ENCODE measurements around the gene GRIK4. TPM values are rescaled to one million over a fixed set of nuclear protein-coding genes. Genes with fewer than 3 reads are reported as not detected.

GRIK4 gene
- total RNA-seq, 2 experiments from 2014 or later = 0.06 TPM; not detected in 1

GRCh38 chr11:120645639-120646038 is 134.1 kb downstream of the GRIK4 start:
- no TSS peak for BruUV-seq (replicated peaks)

DNA sequence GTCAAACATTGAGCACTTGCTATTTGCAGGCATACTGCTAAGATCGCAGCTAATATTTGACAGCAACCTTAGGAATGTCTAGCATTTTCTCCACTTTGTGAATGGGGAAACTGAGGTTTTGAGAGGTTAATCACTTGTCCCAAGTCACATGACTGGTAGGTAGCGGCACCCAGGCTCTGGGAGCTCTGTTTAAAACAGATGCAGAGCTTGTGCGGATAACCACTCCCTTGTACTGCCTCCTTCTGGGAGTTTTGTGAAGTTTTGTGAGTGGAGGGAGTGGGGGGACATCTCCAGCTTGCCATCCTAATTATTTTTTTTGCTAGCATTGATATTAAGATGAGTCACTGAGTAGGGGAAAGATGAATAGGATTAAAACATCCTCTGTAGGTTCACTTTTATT is 134.7 kb downstream of the GRIK4 start:
- no peaks in the 10 kb centered on the region for H3K9me3 ChIP-seq (ENCODE audit: low read length)
- intact Hi-C loops (cut with micrococcal nuclease; ENCODE audit: unreplicated experiment) = no loop called here
- no peaks in the 10 kb centered on the region for H4K20me1 ChIP-seq (ENCODE audit: insufficient read depth, low read length)
- no peak overlapping the region for H3K4me2 ChIP-seq (ENCODE audit: low read length)
- no peak overlapping the region for H3K27ac ChIP-seq (ENCODE audit: low read depth, low read length, poor library complexity, severe bottlenecking)
- no peaks in the 10 kb centered on the region for H3K4me1 ChIP-seq (ENCODE audit: insufficient read depth, low read length, poor library complexity, severe bottlenecking)
- ChIA-PET CTCF (ENCODE audit: unreplicated experiment) (no interaction called here), POLR2A (no interaction called here)
- TF ChIP-seq, protein P1, sequence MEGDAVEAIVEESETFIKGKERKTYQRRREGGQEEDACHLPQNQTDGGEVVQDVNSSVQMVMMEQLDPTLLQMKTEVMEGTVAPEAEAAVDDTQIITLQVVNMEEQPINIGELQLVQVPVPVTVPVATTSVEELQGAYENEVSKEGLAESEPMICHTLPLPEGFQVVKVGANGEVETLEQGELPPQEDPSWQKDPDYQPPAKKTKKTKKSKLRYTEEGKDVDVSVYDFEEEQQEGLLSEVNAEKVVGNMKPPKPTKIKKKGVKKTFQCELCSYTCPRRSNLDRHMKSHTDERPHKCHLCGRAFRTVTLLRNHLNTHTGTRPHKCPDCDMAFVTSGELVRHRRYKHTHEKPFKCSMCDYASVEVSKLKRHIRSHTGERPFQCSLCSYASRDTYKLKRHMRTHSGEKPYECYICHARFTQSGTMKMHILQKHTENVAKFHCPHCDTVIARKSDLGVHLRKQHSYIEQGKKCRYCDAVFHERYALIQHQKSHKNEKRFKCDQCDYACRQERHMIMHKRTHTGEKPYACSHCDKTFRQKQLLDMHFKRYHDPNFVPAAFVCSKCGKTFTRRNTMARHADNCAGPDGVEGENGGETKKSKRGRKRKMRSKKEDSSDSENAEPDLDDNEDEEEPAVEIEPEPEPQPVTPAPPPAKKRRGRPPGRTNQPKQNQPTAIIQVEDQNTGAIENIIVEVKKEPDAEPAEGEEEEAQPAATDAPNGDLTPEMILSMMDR (conservative IDR thresholded peaks at IDR 0.05; ENCODE audit: low read length) = no peak
- TF ChIP-seq EZH2phosphoT487 (IDR thresholded peaks at IDR 0.05; ENCODE audit: borderline replicate concordance, low read depth, low read length) = no peak
- no peaks in the 10 kb centered on the region for H3K79me2 ChIP-seq (ENCODE audit: insufficient read depth, low read depth, low read length)
- no TSS peak for BruUV-seq (replicated peaks)
- H3K36me3 ChIP-seq (ENCODE audit: insufficient read depth, low read length) = no peaks in the 10 kb centered on the region
- H3K4me3 ChIP-seq (ENCODE audit: low read depth, low read length, poor library complexity, severe bottlenecking) = no peak overlapping the region
- DNase-seq (ENCODE audit: low spot score) = no peak
- H2AFZ ChIP-seq (ENCODE audit: low read length) = no peak overlapping the region
- H3K9me2 ChIP-seq (ENCODE audit: insufficient read depth, low read length) = no peaks in the 10 kb centered on the region

More at GRCh38 chr11:120645639-120646038, 134.1 kb downstream of the GRIK4 start:
- Histone ChIP-seq H4K20me1 (ENCODE audit: insufficient read depth, low read length) (no peaks in the 10 kb centered on the region), H3K27ac (ENCODE audit: low read depth, low read length, poor library complexity, severe bottlenecking) (no peak overlapping the region), H3K79me2 (ENCODE audit: insufficient read depth, low read depth, low read length) (no peaks in the 10 kb centered on the region), H3K9me2 (ENCODE audit: insufficient read depth, low read length) (no peaks in the 10 kb centered on the region), H3K36me3 (ENCODE audit: insufficient read depth, low read length) (no peaks in the 10 kb centered on the region), H3K4me3 (ENCODE audit: low read depth, low read length, poor library complexity, severe bottlenecking) (no peak overlapping the region), H3K4me2 (ENCODE audit: low read length) (no peak overlapping the region), H3K9me3 (ENCODE audit: low read length) (no peaks in the 10 kb centered on the region), H2AFZ (ENCODE audit: low read length) (no peak overlapping the region), H3K4me1 (ENCODE audit: insufficient read depth, low read length, poor library complexity, severe bottlenecking) (no peaks in the 10 kb centered on the region)
- no peak for DNase-seq (ENCODE audit: low spot score)
- POLR2A ChIA-PET = no interaction called here
- CTCF ChIA-PET (ENCODE audit: unreplicated experiment) = no interaction called here
- intact Hi-C loops (cut with micrococcal nuclease; ENCODE audit: unreplicated experiment) = no loop called here
- TF ChIP-seq EZH2phosphoT487 (IDR thresholded peaks at IDR 0.05; ENCODE audit: borderline replicate concordance, low read depth, low read length) = no peak
- TF ChIP-seq, protein P1 (conservative IDR thresholded peaks at IDR 0.05; ENCODE audit: low read length) = no peak

- ChIA-PET CTCF (ENCODE audit: unreplicated experiment) (interaction anchor here (0.6 kb wide), 1 partner anchor 278 kb away, joined by 3 read pairs; no protein-coding TSS in a partner anchor), POLR2A (no interaction called here)
- H3K4me3 ChIP-seq (ENCODE audit: low read depth, low read length, poor library complexity, severe bottlenecking) = no peak overlapping the region
- no peaks in the 10 kb centered on the region for H3K79me2 ChIP-seq (ENCODE audit: insufficient read depth, low read depth, low read length)
- no peak for DNase-seq (ENCODE audit: low spot score)
- no peak overlapping the region for H2AFZ ChIP-seq (ENCODE audit: low read length)
- intact Hi-C loops (cut with micrococcal nuclease; ENCODE audit: unreplicated experiment) = no loop called here
- no peaks in the 10 kb centered on the region for H4K20me1 ChIP-seq (ENCODE audit: insufficient read depth, low read length)
- H3K36me3 ChIP-seq (ENCODE audit: insufficient read depth, low read length) = no peaks in the 10 kb centered on the region
- no peaks in the 10 kb centered on the region for H3K9me2 ChIP-seq (ENCODE audit: insufficient read depth, low read length)
- H3K4me1 ChIP-seq (ENCODE audit: insufficient read depth, low read length, poor library complexity, severe bottlenecking) = no peaks in the 10 kb centered on the region
- no peak overlapping the region for H3K4me2 ChIP-seq (ENCODE audit: low read length)
- BruUV-seq (replicated peaks) = no TSS peak
- no peak for TF ChIP-seq EZH2phosphoT487 (IDR thresholded peaks at IDR 0.05; ENCODE audit: borderline replicate concordance, low read depth, low read length)
- TF ChIP-seq, protein P1 (conservative IDR thresholded peaks at IDR 0.05; ENCODE audit: low read length) = no peak
- no peaks in the 10 kb centered on the region for H3K9me3 ChIP-seq (ENCODE audit: low read length)
- no peak overlapping the region for H3K27ac ChIP-seq (ENCODE audit: low read depth, low read length, poor library complexity, severe bottlenecking)
Measured at GRCh38 chr11:120647681-120648080, 136.1 kb downstream of the GRIK4 start.

All from OCI-LY7 (cell line).